GM18520 (cell line): ENCODE data around the gene DNM1.

ENCODE experiments used
- ATAC-seq: cut with Tn5 transposase; IDR thresholded peaks from one replicate; pipeline ENCODE4 v1.9.1; 2021; ENCODE audit not compliant: unreplicated experiment

DNM1 gene

GRCh38 chr9:128304136-128304970, 101.2 kb downstream of the DNM1 start:
- ATAC-seq: no peak
